Adrenal gland (tissue), 12 donors: ENCODE data around the gene LFNG. TPM values are rescaled to one million over a fixed set of nuclear protein-coding genes. Genes with fewer than 3 reads are reported as not detected.

Experiments
- DNase-seq, 7 donors: peaks; one replicate each; pipeline ENCODE4 v3.0.0-alpha.2; 2019 to 2020
- H3K27ac ChIP-seq, 5 donors: fragments of 200-600 bp; sonication (generic) in 4 of 5; 1 replicate in 3 of 5; 2 replicates in 2 of 5; pipeline versions ENCODE4 v1.5.1 to v1.8.0; 2016 to 2020; ENCODE audit warnings: mild to moderate bottlenecking in 1 of 5
- H3K27me3 ChIP-seq: fragments of 200-600 bp; 2 replicates; pipeline ENCODE4 v1.8.0; 2021
- H3K36me3 ChIP-seq, 2 donors: fragments of 200-600 bp; replicated peaks in 1 of 2; 1 replicate in 1 of 2; 2 replicates in 1 of 2; pipeline versions ENCODE4 v1.5.1 to v1.8.0; 2018 to 2022
- H3K4me1 ChIP-seq, 2 donors: fragments of 200-600 bp; replicated peaks in 1 of 2; 1 replicate in 1 of 2; 2 replicates in 1 of 2; pipeline versions ENCODE4 v1.5.1 to v1.8.0; 2018 to 2021
- H3K4me3 ChIP-seq, 4 donors: fragments of 200-600 bp; sonication (generic) in 3 of 4; one replicate each; pipeline ENCODE4 v1.5.1; 2016 to 2018
- H3K9me3 ChIP-seq, 3 donors: fragments of 200-600 bp; sonication (generic) in 1 of 3; replicated peaks in 1 of 3; 1 replicate in 2 of 3; 2 replicates in 1 of 3; pipeline versions ENCODE4 v1.5.1 to v1.8.0; 2016 to 2021
- POLR2A ChIP-seq, 2 donors: fragments of 450-650 bp; IDR thresholded peaks; one replicate each; pipeline ENCODE4 v1.6.1; 2017; ENCODE audit warnings: antibody characterized with exemption in 2 of 2, mild to moderate bottlenecking in 2 of 2, moderate library complexity in 1 of 2
- WGBS, 4 donors: extraction: QIAGEN DNeasy Blood & Tissue Kit in 2 of 4; methylation state at CpG; one replicate each; pipeline versions ENCODE4 v1.1.5 to v1.1.7; 2013 to 2017; 5-methylcytosine and 5-hydroxymethylcytosine counted together
- intact Hi-C, 2 donors: fragments of 100-400 bp; cut with DNase I; formaldehyde crosslinking; loops; one replicate each; pipeline versions ENCODE4 v1.14.1 to v1.15.0; 2022 to 2023
- polyA plus RNA-seq, 3 donors: library from polyadenylated mRNA; stranded (reverse); fragments of 200-250 nt in 2 of 3; fragments of 350-450 nt in 1 of 3; fragmentation: Illumina TruSeq in 1 of 3; extraction: RNeasy Lipid Tissue Mini Kit (QIAGEN cat#74804) in 1 of 3; gene quantifications; one replicate each; pipeline ENCODE4 v1.2.3, GENCODE V29; 2013 to 2014
- total RNA-seq, 9 donors: library from RNA; depleted of rRNA in 4 of 9; stranded (reverse); fragments of >200 nt in 4 of 9; fragments of 120-200 nt in 1 of 9; fragmentation: NEBNext Ultra II Directional in 1 of 9; extraction: Animal tissue kit (Norgen Biotek cat#: 25700) in 1 of 9; gene quantifications; one replicate each; pipeline versions ENCODE4 v1.1.0 to v1.2.4, GENCODE V29; 2013 to 2023
- TF ChIP-seq, protein P1 (sequence below), 6 experiments: fragments of 450-650 bp in 4 of 6; fragments of 200-600 bp in 2 of 6; sonication (generic) in 1 of 6; IDR thresholded peaks; 1 replicate in 5 of 6; 2 replicates in 1 of 6; pipeline versions ENCODE4 v1.5.1 to v1.8.0; 2016 to 2021; ENCODE audit warnings: antibody characterized with exemption in 6 of 6, mild to moderate bottlenecking in 2 of 6, moderate library complexity in 1 of 6
- donor health status: healthy with polysubstance abuse.
- donor health status: Bipolar disorder and iron deficiency.
- donor health status: DM: yes; HTN: yes; CAD: no.
- donor health status: DM: no; HTN: no; CAD: no.
- donor health status: DM: no; HTN: no; CAD: no.
- donor health status: DM: yes; HTN: yes; CAD: no.

Gene LFNG
- total and polyA plus RNA-seq, 12 donors = 1.4 to 26.1 (median 14.2) TPM

DNA sequence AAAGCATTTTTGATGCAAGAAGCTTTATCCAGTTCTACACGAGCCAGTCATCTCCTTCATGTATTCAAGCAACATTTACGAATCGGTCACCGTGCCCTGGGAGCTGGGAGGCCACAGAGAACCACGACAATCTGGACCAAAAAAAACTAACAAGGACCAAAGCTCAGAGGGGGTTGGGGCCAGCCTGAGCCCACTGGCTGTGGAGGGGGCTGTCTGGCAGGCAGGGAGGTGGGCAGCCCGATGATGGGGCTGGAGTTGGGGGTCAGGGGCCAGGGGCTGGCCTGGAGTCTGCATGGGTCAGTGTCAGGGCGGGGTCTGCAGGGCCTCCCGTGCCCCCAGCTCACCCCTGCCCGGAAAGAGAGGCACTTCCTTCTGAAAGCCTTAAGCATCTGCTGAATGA is 30.9 kb upstream of the LFNG start:
- WGBS, 4 donors = 33 to 46% (median 43%) methylated on average over 9 of the region's 9 CpGs
- H3K4me3 ChIP-seq = no peak overlapping the region
- intact Hi-C loops = no loop called here
- H3K9me3 ChIP-seq = no peaks in the 10 kb centered on the region
- no peaks in the 10 kb centered on the region for H3K27me3 ChIP-seq
- no peak for DNase-seq
- H3K27ac ChIP-seq = peak overlapping the region in 2 of 5 donors; percentile 13 to 66
- no peaks in the 10 kb centered on the region for H3K36me3 ChIP-seq
- no peaks in the 10 kb centered on the region for H3K4me1 ChIP-seq
- TF ChIP-seq, protein P1, sequence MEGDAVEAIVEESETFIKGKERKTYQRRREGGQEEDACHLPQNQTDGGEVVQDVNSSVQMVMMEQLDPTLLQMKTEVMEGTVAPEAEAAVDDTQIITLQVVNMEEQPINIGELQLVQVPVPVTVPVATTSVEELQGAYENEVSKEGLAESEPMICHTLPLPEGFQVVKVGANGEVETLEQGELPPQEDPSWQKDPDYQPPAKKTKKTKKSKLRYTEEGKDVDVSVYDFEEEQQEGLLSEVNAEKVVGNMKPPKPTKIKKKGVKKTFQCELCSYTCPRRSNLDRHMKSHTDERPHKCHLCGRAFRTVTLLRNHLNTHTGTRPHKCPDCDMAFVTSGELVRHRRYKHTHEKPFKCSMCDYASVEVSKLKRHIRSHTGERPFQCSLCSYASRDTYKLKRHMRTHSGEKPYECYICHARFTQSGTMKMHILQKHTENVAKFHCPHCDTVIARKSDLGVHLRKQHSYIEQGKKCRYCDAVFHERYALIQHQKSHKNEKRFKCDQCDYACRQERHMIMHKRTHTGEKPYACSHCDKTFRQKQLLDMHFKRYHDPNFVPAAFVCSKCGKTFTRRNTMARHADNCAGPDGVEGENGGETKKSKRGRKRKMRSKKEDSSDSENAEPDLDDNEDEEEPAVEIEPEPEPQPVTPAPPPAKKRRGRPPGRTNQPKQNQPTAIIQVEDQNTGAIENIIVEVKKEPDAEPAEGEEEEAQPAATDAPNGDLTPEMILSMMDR (IDR thresholded peaks at IDR 0.05) = no peak
- no peak for TF ChIP-seq POLR2A (IDR thresholded peaks at IDR 0.05)

DNA sequence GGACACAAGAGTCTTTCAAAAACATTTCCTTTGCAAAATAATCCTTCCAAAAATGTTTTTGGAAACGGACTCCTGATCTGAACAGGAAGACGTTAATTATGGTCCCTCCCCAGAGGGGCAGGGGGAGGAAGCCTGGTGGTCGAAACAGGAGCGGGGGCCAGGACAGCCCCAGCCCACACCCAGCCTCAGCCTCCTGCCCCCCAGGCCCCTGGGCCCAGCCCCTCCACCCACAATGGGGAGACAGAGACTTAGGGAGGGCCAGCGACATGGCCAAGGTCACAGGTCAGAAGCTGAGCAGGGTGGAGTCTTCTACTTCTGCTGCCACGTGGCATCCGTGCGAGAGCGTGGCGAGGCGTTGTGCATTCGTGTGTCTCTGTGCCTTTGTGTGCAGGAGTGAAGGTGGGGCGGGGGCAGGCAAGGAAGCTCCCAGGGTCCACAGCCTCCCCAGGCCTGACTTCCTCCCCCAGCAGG is 29.4 kb upstream of the LFNG start:
- H3K27me3 ChIP-seq = peaks cover 5% of the 10 kb centered on the region
- peak in 1 of 7 donors; percentile 13 for DNase-seq
- intact Hi-C loops = no loop called here
- TF ChIP-seq, protein P1 (IDR thresholded peaks at IDR 0.05) = no peak
- TF ChIP-seq POLR2A (IDR thresholded peaks at IDR 0.05) = no peak
- H3K36me3 ChIP-seq = no peaks in the 10 kb centered on the region
- no peak overlapping the region for H3K4me3 ChIP-seq
- H3K27ac ChIP-seq = peak overlapping the region in 3 of 5 donors; percentile 32 to 58 (median 52)
- H3K4me1 ChIP-seq = no peaks in the 10 kb centered on the region
- WGBS, 4 donors = 47 to 60% (median 56%) methylated on average over 4 to 13 of the region's 13 CpGs
- H3K9me3 ChIP-seq = no peaks in the 10 kb centered on the region

DNA sequence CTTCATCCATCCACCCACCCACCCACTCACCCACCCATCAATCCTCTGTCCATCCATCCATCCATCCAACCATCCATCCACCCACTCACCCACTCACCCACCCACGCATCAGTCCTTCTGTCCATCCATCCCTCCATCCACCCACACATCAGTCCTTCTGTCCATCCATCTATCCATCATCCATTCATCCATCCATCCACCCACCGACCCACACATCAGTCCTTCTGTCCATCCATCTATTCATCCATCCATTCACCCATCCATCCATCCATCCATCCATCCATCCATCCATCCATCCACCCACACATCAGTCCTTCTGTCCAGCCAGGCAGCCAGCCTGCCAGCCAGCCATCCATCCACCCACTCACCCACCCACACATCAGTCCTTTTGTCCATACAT is 27.5 kb upstream of the LFNG start:
- H3K27me3 ChIP-seq = peaks cover 5% of the 10 kb centered on the region
- intact Hi-C loops = no loop called here

DNA sequence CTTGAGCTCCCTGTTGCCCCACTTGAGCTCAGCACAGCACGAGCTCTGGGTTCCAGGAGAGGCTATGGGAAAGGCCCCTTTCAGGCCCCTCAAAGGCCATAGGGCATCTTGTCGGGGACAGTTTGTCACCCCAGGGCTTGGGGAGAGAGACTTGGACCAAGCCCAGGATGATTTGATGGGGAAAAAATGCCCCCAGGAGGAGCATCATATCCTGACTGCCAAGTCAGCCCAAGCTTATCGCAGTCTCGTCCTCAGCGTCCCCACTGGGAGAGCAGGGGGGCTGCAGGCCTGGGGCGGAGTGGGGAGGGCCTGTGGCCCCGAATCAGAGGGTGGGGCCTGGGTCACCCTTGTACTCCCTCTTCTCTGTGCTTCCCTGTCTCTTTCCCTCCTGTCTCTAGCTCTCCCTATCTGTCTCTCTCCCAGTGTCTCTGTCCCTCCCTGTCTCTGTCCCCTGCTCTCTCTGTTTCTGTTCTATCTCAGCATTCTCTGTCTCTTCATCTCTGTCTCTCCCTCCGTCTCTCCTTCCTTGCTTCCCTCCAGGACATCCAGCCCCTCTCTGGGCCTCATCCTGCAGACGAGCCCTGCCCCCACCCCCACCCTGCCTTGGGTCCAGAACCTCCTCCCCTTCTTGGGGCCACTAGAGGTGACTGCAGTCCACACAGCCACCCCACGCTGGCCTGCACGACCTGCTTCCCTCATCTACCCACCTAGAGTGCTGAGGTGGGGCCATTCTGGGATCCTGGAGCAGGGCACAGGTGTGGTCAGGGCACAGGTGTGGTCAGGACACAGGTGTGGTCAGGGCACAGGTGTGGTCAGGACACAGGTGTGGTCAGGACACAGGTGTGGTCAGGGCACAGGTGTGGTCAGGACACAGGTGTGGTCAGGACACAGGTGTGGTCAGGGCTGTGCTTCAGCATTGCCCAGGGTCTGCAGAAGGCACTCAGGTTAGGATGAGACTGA is 26.1 kb upstream of the LFNG start:
- Histone ChIP-seq H3K27ac (peak overlapping the region in 1 of 5 donors; percentile 10), H3K4me3 (no peak overlapping the region), H3K27me3 (peaks cover 5% of the 10 kb centered on the region), H3K9me3 (no peaks in the 10 kb centered on the region), H3K4me1 (no peaks in the 10 kb centered on the region), H3K36me3 (no peaks in the 10 kb centered on the region)
- TF ChIP-seq POLR2A (IDR thresholded peaks at IDR 0.05) = no peak
- 49 to 62% (median 55%) methylated on average over 8 to 11 of the region's 11 CpGs for WGBS, 4 donors
- DNase-seq = no peak
- intact Hi-C loops = no loop called here

More for the DNA sequence above, 27.5 kb upstream of the LFNG start:
- WGBS, 4 donors = 82 to 93% (median 90%) methylated on average over 2 of the region's 2 CpGs
- DNase-seq = no peak
- no peaks in the 10 kb centered on the region for H3K9me3 ChIP-seq
- H3K4me1 ChIP-seq = no peaks in the 10 kb centered on the region
- H3K4me3 ChIP-seq = no peak overlapping the region
- no peak for TF ChIP-seq POLR2A (IDR thresholded peaks at IDR 0.05)
- TF ChIP-seq, protein P1 (IDR thresholded peaks at IDR 0.05) = no peak
- no peak overlapping the region for H3K27ac ChIP-seq
- no peaks in the 10 kb centered on the region for H3K36me3 ChIP-seq
